Neural crest cell (in vitro differentiated cells): ENCODE measurements around the gene ATP6V0E2. TPM values are rescaled to one million over a fixed set of nuclear protein-coding genes. Genes with fewer than 3 reads are reported as not detected.

Source experiments
- DNase-seq: peaks from one replicate; pipeline ENCODE4 v3.0.0; 2021; ENCODE audit warnings: low read depth, mixed read lengths, low spot score
- H3K27ac Mint-ChIP-seq: one replicate; pipeline ENCODE4 v1.8.0; 2021; ENCODE audit warnings: mild to moderate bottlenecking, mixed read lengths; ENCODE audit not compliant: unreplicated experiment
- H3K27me3 Mint-ChIP-seq: 2 replicates; pipeline ENCODE4 v1.8.0; 2021; ENCODE audit warnings: low read depth, mild to moderate bottlenecking, mixed read lengths
- H3K36me3 Mint-ChIP-seq: 2 replicates; pipeline ENCODE4 v1.8.0; 2021; ENCODE audit warnings: low read depth, mild to moderate bottlenecking, mixed read lengths
- H3K4me1 Mint-ChIP-seq: 2 replicates; pipeline ENCODE4 v1.8.0; 2021; ENCODE audit warnings: mixed read lengths
- H3K4me3 Mint-ChIP-seq: one replicate; pipeline ENCODE4 v1.8.0; 2021; ENCODE audit warnings: mild to moderate bottlenecking, mixed read lengths
- H3K9me3 Mint-ChIP-seq: 2 replicates; pipeline ENCODE4 v1.8.0; 2021; ENCODE audit warnings: mixed read lengths
- CTCF ChIP-seq: fragments of 200-600 bp; sonication (generic); conservative IDR thresholded peaks from 2 replicates; pipeline ENCODE4 v1.5.0; 2021; ENCODE audit warnings: antibody characterized with exemption, mild to moderate bottlenecking
- total RNA-seq: library from RNA; stranded (reverse); gene quantifications from 2 replicates; pipeline ENCODE4 v1.2.1, GENCODE V29; 2021

ATP6V0E2 gene
- total RNA-seq, 1 donor from 2014 or later = 87.4 TPM

- Mint-ChIP-seq H3K27ac (no peak overlapping the region), H3K9me3 (no peaks in the 10 kb centered on the region), H3K4me3 (no peak overlapping the region), H3K27me3 (peaks cover 2% of the 10 kb centered on the region), H3K36me3 (no peaks in the 10 kb centered on the region), H3K4me1 (peaks cover 3% of the 10 kb centered on the region)
- TF ChIP-seq CTCF = no peak
- no peak for DNase-seq
Observed at GRCh38 chr7:149844445-149844844, 29.3 kb upstream of the ATP6V0E2 start.

GRCh38 chr7:149845257-149845980 lies 28.4 kb upstream of the ATP6V0E2 start:
- H3K9me3 Mint-ChIP-seq = no peaks in the 10 kb centered on the region
- peaks cover 2% of the 10 kb centered on the region for H3K27me3 Mint-ChIP-seq
- H3K4me3 Mint-ChIP-seq = no peak overlapping the region
- no peak for TF ChIP-seq CTCF
- DNase-seq = no peak
- no peak overlapping the region for H3K27ac Mint-ChIP-seq
- H3K4me1 Mint-ChIP-seq = peaks cover 6% of the 10 kb centered on the region
- no peaks in the 10 kb centered on the region for H3K36me3 Mint-ChIP-seq

- no peak overlapping the region for H3K4me3 Mint-ChIP-seq
- no peaks in the 10 kb centered on the region for H3K9me3 Mint-ChIP-seq
- H3K27me3 Mint-ChIP-seq = peaks cover 2% of the 10 kb centered on the region
- H3K4me1 Mint-ChIP-seq = peaks cover 6% of the 10 kb centered on the region
- DNase-seq = no peak
- H3K36me3 Mint-ChIP-seq = no peaks in the 10 kb centered on the region
- TF ChIP-seq CTCF = no peak
- no peak overlapping the region for H3K27ac Mint-ChIP-seq
Observed at GRCh38 chr7:149846021-149846420, 27.7 kb upstream of the ATP6V0E2 start.

- H3K27me3 Mint-ChIP-seq = peaks cover 2% of the 10 kb centered on the region
- H3K4me1 Mint-ChIP-seq = peaks cover 6% of the 10 kb centered on the region
- no peak overlapping the region for H3K4me3 Mint-ChIP-seq
- H3K9me3 Mint-ChIP-seq = no peaks in the 10 kb centered on the region
- TF ChIP-seq CTCF = no peak
- no peak for DNase-seq
- no peak overlapping the region for H3K27ac Mint-ChIP-seq
- H3K36me3 Mint-ChIP-seq = no peaks in the 10 kb centered on the region
Observed at GRCh38 chr7:149846436-149847046, 27.2 kb upstream of the ATP6V0E2 start.

GRCh38 chr7:149849174-149849573 lies 24.6 kb upstream of the ATP6V0E2 start:
- TF ChIP-seq CTCF = no peak
- Mint-ChIP-seq H3K4me1 (peaks cover 9% of the 10 kb centered on the region), H3K27ac (no peak overlapping the region), H3K4me3 (no peak overlapping the region), H3K27me3 (no peaks in the 10 kb centered on the region), H3K36me3 (no peaks in the 10 kb centered on the region), H3K9me3 (no peaks in the 10 kb centered on the region)
- DNase-seq = no peak
